BE2C (cell line): ENCODE results near the gene ZNF277.

Experiments
- DNase-seq: peaks from one replicate; pipeline ENCODE4 v3.0.0-alpha.2; 2020
- H3K27me3 ChIP-seq: fragments of 250-450 bp; sonication (Bioruptor Pico); 2 replicates; pipeline ENCODE4 v1.5.1; 2020; ENCODE audit warnings: mild to moderate bottlenecking
- H3K36me3 ChIP-seq: fragments of 250-450 bp; sonication (Bioruptor Pico); 2 replicates; pipeline ENCODE4 v1.5.1; 2020; ENCODE audit warnings: mild to moderate bottlenecking
- H3K4me1 ChIP-seq: fragments of 250-450 bp; sonication (Bioruptor Pico); 2 replicates; pipeline ENCODE4 v1.5.1; 2020
- H3K4me3 ChIP-seq: 2 replicates; pipeline ENCODE4 v1.5.1; 2011; ENCODE audit warnings: low read depth, low read length
- H3K9me3 ChIP-seq: fragments of 250-450 bp; sonication (Bioruptor Pico); 2 replicates; pipeline ENCODE4 v1.5.1; 2020
- TF ChIP-seq, protein P1 (sequence below): IDR thresholded peaks from 2 replicates; pipeline ENCODE4 v1.5.1; 2012; ENCODE audit warnings: mild to moderate bottlenecking, low read depth, low read length

The ZNF277 gene

DNA sequence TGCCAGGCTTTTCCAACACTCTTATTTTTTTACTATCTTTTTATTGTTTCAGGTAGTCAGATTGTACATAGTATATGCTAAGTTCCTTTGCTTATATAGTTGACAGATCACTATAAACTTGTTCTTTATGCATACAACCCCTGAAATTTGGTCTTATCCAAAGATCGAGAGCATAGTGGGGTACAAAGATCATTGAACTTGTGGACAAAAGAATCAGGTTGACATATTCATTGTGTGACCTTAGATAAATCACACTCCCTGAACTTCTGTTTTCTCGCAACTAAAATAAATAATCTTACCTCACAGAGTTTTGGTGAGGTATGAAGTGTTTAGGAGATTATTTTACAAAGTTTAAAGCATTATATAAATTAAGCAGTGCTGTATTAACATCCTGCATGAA, 22.1 kb downstream of the ZNF277 start:
- TF ChIP-seq, protein P1, sequence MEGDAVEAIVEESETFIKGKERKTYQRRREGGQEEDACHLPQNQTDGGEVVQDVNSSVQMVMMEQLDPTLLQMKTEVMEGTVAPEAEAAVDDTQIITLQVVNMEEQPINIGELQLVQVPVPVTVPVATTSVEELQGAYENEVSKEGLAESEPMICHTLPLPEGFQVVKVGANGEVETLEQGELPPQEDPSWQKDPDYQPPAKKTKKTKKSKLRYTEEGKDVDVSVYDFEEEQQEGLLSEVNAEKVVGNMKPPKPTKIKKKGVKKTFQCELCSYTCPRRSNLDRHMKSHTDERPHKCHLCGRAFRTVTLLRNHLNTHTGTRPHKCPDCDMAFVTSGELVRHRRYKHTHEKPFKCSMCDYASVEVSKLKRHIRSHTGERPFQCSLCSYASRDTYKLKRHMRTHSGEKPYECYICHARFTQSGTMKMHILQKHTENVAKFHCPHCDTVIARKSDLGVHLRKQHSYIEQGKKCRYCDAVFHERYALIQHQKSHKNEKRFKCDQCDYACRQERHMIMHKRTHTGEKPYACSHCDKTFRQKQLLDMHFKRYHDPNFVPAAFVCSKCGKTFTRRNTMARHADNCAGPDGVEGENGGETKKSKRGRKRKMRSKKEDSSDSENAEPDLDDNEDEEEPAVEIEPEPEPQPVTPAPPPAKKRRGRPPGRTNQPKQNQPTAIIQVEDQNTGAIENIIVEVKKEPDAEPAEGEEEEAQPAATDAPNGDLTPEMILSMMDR, result no peak
- no peak for DNase-seq
- Histone ChIP-seq H3K27me3 (no peaks in the 10 kb centered on the region), H3K4me3 (no peak overlapping the region), H3K9me3 (no peaks in the 10 kb centered on the region), H3K36me3 (no peaks in the 10 kb centered on the region), H3K4me1 (no peaks in the 10 kb centered on the region)

DNA sequence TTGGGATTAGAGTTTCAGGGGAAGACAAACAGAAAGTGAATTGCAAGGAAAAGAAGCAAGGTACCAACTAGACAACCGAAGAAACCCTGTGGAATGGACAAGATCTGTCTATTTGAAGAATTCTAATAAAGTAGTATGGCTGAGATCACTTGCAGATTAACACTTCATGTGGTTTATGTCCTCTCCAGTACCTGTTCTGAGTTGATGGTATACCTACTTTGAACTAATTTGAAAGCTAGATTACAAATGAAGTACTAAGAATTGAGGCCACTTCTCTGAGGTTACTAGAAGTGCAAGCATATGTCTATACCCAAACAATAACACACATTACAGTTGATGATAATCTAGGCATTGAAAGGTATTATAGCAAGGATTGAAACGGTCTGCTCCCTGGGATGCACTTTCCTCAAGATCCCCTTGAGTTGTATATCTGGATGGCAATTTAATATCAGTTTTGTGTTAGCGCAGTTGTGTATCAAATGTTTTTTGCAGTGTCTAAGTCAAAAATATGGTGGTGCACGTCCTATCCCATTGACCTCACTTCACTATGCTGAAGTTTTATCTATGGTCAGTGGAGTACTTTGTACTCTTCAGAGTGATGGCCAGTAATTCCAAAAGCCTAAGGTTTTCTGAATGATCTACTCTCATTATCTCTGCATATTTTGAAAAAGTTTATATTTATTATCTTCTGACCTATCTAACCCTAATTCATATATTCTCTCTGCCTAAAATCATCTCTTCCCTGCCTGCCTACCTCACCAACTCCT, 25.9 kb downstream of the ZNF277 start:
- DNase-seq, result no peak
- Histone ChIP-seq H3K9me3 (no peaks in the 10 kb centered on the region), H3K4me3 (no peak overlapping the region), H3K36me3 (no peaks in the 10 kb centered on the region), H3K27me3 (no peaks in the 10 kb centered on the region), H3K4me1 (no peaks in the 10 kb centered on the region)
- TF ChIP-seq, protein P1, result no peak

DNA sequence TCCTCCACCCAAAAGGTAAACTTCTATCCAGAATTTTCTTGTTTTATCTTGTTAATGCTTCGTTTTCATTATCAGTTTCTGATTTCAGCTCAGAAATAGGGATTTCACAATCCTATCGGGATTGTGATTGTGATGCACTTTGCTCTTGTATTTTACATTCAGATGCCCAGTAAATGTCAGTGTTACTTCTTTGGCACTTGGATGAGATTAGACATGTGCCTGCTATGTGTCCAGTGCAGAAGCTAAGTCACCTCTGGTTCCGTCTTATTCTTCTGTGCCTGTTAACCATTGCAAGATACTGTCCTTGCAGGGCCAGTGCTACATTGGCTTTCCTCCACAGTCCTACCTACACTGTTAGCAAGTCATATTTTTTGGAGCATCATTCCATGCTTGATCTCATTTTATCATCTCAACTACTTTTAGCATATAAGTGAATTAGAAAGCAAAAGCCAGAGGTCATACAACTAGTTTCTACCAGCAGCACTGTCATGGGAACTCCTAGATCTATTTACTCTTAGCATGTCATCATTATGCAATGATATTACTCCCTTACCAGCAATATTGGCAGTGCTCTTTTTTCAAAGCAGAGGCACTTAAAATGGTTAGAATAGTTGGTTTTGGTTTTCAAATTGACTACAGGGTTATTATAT, 26.7 kb downstream of the ZNF277 start:
- Histone ChIP-seq H3K27me3 (no peaks in the 10 kb centered on the region), H3K36me3 (no peaks in the 10 kb centered on the region), H3K4me3 (no peak overlapping the region), H3K4me1 (no peaks in the 10 kb centered on the region), H3K9me3 (no peaks in the 10 kb centered on the region)
- DNase-seq, result no peak
- TF ChIP-seq, protein P1, result no peak

DNA sequence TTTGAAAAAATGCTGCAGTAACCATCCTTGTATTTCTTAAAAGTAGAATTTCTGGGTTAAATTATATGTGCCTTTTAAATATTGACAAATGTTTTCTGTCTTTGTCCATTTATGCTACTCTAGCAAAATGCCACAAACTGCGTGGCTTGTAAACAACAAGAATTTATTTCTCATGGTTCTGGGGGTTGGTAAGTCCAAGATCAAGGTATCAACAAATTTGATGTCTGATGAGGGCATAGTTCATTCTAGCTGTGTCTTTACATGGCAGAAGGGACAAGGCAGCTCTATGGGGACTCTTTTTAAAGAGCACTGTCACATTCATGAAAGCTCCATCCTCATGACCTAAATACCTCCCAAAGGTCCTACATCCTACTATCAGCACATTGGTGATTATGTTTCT, 27.7 kb downstream of the ZNF277 start:
- TF ChIP-seq, protein P1, result no peak
- no peaks in the 10 kb centered on the region for H3K4me1 ChIP-seq
- H3K36me3 ChIP-seq, result no peaks in the 10 kb centered on the region
- no peaks in the 10 kb centered on the region for H3K9me3 ChIP-seq
- no peak overlapping the region for H3K4me3 ChIP-seq
- H3K27me3 ChIP-seq, result no peaks in the 10 kb centered on the region
- DNase-seq, result no peak

DNA sequence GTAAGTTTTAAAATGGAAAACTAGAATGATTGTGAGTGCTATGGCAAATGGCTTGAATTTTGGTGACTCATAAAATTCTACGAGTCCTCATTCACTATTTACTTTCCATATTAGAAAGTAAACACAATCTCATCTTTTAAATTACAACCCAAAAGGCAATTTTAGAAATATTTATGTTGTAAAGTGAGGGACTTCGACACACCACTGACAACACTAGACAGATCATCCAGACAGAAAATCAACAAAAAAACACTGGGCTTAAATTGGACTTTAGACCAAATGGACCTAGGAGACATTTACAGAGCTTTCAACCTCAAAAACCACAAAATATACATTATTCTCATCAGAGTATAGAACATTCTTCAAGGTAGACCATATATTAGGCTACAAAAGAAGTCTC, 30.1 kb downstream of the ZNF277 start:
- no peaks in the 10 kb centered on the region for H3K9me3 ChIP-seq
- no peak overlapping the region for H3K4me3 ChIP-seq
- H3K36me3 ChIP-seq, result no peaks in the 10 kb centered on the region
- H3K4me1 ChIP-seq, result no peaks in the 10 kb centered on the region
- TF ChIP-seq, protein P1, result no peak
- H3K27me3 ChIP-seq, result no peaks in the 10 kb centered on the region
- no peak for DNase-seq

DNA sequence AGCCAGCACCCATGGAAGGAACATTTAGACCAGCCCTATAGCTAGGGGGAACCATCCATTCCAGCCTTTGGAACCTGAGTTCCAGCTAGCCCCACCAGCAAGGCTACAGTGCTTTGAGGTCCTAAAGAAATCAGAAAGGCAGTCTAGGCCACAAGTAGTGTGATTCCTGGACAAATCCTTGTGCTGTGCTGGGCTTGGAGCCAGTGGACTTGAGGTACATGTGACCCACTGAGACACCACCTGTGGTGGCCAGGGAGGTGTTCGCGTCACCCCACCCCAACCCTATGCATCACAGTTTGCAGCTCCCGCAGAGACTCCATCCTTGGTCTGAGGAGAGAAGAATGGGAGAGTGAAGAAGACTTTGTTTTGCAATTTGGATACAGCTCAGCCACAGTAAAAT, 31.8 kb downstream of the ZNF277 start:
- TF ChIP-seq, protein P1, result no peak
- Histone ChIP-seq H3K9me3 (no peaks in the 10 kb centered on the region), H3K4me1 (no peaks in the 10 kb centered on the region), H3K4me3 (no peak overlapping the region), H3K27me3 (no peaks in the 10 kb centered on the region), H3K36me3 (no peaks in the 10 kb centered on the region)
- DNase-seq, result no peak
